Mammary microvascular endothelial cell (primary cell): ENCODE results near the gene STMN1. TPM values are rescaled to one million over a fixed set of nuclear protein-coding genes. Genes with fewer than 3 reads are reported as not detected.

Source experiments
- total RNA-seq: library from RNA; depleted of rRNA; stranded (reverse); fragments of >200 nt; gene quantifications from 2 replicates; pipeline ENCODE4 v1.2.3, GENCODE V29; 2015

Gene STMN1
- total RNA-seq = 203 and 218 TPM in 2 replicates

DNA sequence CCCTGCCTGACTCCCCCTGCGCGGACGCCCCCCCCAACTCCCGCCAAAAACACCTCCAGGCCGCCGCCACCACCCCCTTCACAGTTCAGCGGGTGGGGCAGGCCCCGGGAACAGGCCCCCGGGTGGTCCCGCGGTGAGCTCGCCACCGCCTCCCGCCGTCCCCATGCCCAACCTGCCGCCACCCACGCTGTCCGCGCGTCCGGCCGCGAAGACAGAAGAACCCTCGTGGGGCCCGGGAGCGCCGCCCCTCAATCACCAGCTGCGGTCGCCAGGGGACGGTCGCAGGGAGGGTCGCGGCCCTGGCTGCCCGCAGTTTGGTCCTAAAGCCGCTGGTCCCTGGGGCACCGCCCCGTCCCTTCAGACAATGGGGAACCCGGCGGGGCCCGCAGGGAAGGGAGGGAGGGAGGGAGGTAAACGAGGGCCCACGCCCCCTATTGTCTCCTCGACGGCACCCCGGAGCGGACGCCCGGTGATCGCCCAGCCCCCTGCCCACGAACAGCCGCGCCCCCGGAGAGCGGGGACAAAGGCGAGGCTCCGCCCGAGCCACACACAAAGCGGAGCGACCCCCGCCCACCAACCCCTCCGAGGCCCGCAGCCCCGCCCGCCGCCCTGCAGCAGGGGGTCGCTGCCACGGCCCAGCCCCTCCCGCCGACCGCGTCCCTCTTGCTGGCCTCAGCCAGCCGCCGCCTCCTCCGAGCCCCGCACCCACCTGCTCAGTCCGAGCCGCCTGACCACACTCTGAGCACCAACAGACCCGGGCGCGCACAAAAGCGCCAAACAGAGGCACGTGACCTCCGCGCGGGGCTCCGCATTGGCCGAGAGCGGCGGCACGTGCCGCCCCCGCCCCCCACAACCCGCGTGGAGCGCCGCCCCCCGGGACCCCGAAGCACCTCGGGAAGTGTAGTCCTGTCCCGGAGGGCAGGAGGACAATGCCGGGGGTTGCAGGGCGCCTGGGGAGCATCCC lies at the start of gene STMN1:
Gene STMN1 (minus strand): TSS at position 740 of the 964 bp plus-strand sequence. CDS start 1,743 bp downstream, outside the sequence.

DNA sequence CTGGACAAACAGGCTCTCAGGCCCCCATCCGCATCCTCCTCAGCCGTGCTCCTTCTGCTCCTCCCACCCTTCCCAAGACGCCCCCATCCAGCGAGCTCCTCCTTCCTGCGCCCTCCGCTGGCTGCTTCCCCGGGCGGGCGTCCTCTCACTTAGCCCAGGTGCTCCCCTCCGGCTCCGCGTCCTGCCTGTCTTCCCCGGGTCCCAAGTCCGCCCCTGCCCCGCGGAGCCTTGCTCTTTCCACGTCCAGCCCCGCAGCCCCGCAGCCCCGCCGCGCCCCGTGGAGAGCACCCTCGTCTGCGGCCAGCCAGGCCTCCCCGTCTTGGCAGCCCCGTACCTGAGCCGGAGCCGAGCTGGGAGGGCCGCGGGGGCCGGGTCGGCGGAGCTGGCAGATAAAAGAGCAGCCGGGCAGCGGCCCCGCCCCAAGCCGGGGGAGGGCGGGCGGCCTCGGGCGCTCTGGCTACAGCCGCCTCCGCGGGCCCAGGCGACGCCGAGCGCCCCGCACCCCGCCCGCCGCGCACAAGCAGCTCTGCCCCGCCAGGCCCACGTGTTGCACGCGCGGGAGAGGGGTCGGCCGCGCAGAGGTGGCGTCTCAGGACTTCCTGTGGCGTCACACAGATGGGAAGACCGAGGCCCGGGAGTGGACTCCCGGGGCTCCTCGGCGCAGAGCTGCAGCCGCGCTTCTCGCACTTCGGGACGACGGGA lies 30.9 kb downstream of the STMN1 start, which contains the start of gene PAQR7:
Gene PAQR7 (minus strand): TSS at position 555 of the 702 bp plus-strand sequence. CDS start 11,869 bp downstream, outside the sequence.

DNA sequence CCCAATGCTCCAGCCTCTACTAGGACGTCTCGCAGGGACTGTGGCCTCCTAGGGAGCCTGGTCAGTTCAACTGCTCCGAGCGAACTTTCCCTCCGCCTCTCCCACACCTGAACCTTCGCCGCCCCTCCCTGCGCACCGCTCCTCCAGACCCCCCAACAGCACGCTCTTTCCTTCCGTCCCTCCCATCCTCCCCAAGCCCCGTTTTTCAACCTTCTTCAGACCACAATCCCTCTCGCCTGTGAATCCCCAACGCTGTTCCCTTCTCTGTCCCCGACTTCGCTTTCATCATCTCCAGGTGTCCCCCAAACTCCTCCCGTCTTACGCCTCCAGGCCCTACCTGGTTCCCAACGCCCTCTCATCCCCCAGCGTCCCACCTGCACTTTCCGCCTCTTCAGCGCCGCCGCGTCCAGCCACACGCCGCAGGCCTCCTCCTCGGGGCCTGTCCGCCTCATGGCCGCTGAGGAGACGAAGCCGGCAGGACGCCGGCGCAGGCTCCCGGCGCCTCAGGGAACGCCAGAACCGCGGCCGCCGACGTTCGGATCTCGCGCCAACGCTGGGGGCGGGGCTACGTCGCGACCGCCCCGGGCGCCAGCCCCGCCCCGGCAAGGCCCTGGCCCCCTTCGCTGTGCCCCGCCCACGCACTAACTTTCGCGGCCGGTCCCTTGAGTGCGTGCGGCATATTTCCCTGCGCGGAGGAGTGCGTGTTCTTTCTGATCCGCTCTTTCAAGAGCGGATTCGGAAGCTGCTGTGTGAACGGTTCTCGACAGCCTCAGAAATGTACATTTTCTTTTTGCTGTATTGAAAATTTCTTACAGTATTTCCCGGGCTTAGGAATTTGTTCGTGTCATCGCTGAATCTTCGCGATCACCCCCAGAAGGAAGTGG lies 47.1 kb downstream of the STMN1 start, which contains the start of gene AUNIP:
Gene AUNIP (minus strand): TSS at position 552 of the 884 bp plus-strand sequence. CDS start 100 bp downstream, at position 452.

Other genes with a start within 250 kb of the STMN1 start
- gene SELENON, start 106.2 kb downstream of the STMN1 start, total RNA-seq = 73.9 and 81.0 TPM in 2 replicates
- gene MTFR1L, start 86.5 kb downstream of the STMN1 start, total RNA-seq = 23.3 and 25.8 TPM in 2 replicates
- 2.5 and 4.2 TPM in 2 replicates for gene AUNIP, start 47.0 kb downstream of the STMN1 start, total RNA-seq
- 5.0 and 6.3 TPM in 2 replicates for gene PAQR7, start 30.7 kb downstream of the STMN1 start, total RNA-seq
- 6.6 and 7.6 TPM in 2 replicates for gene PAFAH2, start 91.6 kb upstream of the STMN1 start, total RNA-seq
- gene EXTL1, start 115.4 kb upstream of the STMN1 start, total RNA-seq = not detected in 2 replicates
- gene SLC30A2, start 139.7 kb upstream of the STMN1 start, total RNA-seq = 0.15 TPM in 1 of 2 replicates, not detected in the other
- gene TRIM63, start 161.2 kb upstream of the STMN1 start, total RNA-seq = not detected in 2 replicates
- 3.6 and 6.1 TPM in 2 replicates for gene PDIK1L, start 205.4 kb upstream of the STMN1 start, total RNA-seq